AG20443 (cell line): ENCODE results near the gene CSNK1G1.
A peak's percentile ranks its signal among the peaks of the same experiment; 100 is the strongest.
"Not testable (repeated sequence)": the region's sequence is repeated elsewhere in the genome, so short reads cannot be mapped to it uniquely, and the experiment has no call there.

ENCODE experiments used
- DNase-seq: peaks from one replicate; pipeline ENCODE4 v3.0.0; 2012; ENCODE audit warnings: low spot score, mixed read lengths

The CSNK1G1 gene

DNA sequence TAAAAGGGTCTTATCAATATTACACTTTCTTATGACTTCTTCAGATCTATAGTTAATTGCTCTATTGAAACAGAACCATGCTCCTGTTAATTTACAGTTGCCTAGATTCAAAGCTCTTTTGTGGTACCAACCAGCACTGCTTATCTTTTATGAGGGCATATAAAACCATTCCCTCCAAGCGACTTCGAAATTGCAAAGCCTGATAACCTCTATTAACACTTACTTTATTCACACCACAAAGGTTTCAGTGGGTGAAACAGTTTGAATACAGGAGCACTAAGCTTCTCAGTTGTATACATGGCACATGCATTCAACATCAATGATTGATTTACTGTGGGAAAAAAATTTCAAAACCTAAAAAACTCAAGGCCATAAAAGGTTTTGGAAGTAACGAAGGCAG lies 118.3 kb downstream of the CSNK1G1 start:
- no peak for DNase-seq

DNA sequence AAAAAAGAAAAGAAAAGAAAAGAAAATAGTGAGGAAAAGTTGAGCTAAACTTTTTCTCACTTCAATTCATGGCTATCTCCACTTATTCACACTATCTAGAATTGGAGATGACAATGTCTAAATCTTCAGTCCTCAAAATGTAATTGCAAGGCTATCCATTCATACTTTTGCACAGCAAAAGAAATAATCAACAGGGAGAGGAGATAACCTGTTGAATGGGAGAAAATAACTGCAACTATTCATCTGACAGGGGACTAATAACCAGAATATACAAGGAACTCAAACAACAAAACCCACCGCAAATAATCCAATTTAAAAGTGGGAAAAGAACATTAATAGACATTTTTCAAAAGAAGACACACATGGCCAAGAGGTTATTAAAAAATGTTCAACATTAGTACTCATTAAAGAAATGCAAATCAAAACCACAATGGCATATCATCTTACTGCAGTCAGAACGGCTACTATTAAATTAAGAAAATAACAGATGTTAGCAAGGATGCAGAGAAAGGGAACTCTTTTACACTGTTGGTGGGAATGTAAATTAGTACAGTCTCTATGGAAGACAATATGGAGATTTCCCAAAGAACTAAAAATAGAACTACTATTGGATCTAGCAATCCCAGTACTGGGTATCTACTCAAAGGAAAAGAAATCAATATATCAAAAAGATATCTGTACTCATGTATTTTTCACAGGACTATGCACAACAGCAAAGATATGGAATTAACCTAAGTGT lies 119.6 kb downstream of the CSNK1G1 start:
- DNase-seq, result no peak

DNA sequence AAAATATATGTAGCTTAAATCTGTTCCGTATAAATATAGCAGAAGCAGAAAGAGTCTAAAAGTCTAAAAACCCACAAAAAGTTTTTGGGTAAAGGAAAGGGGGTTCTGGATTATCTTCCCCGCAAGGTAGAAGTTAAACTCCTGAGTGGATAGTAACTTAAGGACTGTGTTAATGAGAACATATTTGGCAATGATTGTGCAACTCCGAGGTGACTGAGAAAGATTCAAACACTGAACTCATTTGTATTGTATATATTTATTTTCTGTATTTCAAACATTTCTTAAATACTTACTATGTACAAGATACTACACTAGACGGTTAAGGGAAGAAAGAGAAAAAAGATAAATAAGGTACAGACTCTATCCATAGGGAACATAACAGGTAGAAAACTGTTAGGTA lies 120.4 kb downstream of the CSNK1G1 start:
- no peak for DNase-seq

DNA sequence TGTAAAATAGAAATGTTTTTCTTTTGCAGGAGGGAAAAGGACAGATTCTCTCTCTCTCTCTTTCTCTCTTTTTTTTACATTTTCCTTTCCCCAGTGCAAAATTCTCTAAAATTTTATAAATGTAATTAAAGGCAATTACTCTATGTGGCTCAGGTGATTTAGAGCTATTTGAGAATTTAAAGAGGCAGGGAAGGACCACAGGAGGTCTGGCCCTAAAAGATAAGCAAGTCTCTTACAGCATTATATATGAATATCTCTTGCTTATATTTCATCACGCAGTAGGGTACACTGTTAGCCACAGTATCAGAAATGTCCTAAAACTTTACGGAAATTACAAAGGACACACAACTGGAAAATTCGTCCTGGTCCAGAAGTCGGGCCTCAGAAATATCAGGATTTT lies 122.7 kb downstream of the CSNK1G1 start:
- no peak for DNase-seq

DNA sequence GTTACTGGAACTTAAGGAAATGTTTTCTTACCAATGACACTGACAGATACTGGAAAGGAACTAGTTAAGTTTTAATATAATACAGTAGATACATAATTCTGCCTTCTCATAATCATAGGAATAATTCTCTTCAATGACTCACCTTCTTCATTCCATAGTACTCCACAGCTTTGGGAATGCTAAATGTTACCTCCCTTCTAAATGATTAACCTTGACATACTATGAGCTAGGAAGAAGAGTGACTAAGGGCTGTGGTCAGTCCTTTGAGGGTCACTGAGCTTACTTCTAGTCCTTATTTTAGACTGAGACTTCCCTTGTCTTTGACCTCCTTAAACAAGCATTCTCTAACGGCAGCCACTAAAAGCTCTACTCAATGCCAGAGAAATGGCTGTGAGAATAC lies 123.6 kb downstream of the CSNK1G1 start:
- peak; percentile 25 for DNase-seq

DNA sequence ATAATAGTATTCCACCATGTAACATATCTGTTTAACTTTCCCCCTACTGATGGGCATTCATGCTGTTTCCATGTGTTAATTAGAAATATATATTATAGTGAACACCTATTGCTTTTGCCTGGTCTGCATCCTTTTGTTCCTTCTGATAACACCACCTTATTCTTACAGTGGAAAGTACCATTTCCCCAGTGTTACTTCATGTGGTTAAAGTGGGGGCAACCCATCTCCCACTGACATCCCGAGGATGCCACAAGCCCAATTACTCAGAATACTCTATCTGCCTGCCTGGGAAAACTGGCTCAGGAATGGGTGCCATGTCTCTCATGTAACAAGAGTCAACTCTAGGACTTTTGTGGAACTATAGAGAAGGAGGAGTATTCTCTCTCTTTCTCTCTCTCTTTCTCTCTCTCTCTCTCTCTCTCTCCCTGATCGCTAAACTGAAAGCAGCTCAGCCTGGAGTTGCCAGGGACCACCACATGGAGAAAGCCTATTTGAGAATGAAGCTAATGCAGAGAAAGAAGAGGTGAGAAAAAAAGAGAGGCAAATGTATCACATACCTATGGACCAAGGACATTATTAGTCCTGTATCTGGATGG lies 126.7 kb downstream of the CSNK1G1 start:
- no peak for DNase-seq

DNA sequence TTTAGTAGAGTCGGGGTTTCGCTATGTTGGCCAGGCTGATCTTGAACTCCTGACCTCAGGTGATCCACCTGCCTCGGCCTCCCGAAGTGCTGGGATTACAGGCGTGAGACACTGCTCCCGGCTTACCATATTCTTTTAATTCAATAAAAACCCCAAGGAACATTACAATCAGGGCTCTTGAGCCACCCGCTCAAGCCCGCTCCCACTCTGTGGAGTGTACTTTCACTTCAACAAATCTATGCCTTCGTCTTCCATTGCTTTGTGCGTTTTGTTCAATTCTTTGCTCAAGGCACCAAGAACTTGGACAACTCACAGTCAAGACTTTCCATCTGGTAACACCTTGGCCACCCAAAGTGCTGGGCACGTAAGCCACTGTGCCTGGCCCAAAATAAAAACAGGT lies 130.2 kb downstream of the CSNK1G1 start:
- DNase-seq, result no peak

DNA sequence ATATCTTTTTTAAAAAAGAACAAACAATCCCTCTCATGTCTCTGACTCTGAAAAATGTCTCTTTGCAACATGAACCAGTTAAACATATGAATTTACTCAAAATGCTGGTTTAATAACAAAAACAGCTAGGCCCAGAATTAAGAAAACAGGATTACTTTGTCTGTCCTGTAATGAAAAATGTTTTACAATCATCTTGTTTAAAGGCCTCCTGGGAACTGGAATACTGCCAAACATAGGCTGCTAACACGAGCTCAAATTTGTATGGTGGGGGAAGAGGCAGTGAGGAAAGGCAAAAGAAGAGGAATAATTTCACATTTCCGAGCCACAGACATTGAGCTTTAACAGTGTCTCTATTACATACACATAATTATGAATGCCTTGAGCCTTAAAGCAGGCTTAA lies 131.5 kb downstream of the CSNK1G1 start:
- DNase-seq, result peak; percentile 26

DNA sequence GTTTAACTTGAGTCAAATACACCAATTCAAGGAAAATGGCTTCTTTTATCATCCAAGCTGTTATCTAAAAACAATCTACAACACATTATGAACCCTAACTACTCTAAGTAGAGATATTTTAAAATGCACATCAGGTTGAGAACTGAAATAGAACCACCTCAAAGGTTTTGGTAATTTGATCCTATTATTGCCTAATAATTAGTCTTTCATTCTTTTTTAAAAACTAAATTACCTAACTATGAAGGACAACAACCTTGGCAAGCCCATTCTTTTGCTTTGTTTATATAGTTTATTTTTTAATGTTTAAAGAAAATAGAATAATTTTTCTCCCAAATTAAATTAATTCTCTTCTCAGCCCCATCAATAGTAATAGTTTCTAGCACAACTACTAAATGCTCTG lies 132.1 kb downstream of the CSNK1G1 start:
- DNase-seq, result no peak

DNA sequence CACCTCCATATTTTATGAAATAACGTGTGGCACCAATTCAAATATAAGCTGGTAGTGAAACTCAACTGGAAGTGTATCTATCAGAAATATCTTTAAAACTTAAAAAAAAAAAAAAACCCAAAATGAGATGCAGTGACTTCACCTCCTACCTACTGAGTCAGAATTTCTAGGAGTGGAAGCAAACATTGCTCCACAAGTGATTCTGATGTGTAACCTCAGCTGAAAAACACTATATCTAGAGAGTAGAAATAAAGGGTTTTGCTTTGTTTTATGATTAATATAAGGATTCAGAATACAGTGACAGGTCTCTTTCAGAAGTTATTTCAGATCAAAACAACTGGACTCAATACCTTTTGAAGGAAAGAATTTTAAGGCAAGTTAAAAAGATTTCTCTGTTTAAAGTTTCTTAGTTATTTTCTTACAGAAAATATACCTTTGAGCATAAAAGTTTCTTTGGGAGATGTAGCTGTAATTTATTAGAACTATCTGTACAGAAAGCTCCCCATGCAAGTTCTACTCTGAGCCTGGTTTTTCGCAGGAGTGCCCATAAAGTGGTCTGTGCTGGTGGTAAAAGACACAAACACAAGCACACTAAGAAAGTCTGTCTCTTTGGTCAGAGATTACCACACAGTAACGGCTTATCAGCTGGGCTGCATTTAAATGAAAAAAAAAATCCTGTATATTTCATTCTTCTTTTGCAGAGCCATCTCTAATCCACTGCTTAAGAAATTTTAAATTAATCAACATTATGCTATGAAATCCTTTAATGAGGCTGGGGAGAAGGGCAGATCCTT lies 133.2 kb downstream of the CSNK1G1 start:
- no peak for DNase-seq

DNA sequence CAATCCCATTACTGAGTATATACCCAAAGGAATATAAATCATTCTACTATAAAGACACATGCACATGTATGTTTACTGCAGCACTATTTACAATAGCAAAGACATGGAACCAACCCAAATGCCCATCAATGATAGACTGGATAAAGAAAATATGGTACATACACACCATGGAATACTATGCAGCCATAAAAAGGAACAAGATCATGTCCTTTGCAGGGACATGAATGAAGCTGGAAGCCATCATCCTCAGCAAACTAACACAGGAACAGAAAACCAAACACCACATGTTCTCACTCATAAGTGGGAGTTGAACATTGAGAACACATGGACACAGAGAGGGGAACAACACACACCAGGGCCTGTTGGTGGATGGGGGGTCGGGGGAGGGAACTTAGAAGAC lies 134.1 kb downstream of the CSNK1G1 start:
- DNase-seq, result not testable (repeated sequence)

DNA sequence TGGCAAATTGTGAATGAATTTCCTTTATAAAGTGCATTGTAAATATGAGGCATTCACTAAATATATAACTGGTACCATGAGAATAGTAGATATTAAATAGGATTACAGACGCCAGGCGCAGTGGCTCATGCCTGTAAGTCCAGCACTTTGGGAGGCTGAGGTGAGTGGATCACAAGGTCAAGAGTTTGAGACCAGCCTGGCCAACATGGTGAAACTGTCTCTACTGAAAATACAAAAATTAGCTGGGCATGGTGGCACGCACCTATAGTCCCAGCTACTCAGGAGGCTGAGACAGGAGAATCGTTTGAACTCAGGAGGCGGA lies 138.6 kb downstream of the CSNK1G1 start:
- not testable (repeated sequence) for DNase-seq

DNA sequence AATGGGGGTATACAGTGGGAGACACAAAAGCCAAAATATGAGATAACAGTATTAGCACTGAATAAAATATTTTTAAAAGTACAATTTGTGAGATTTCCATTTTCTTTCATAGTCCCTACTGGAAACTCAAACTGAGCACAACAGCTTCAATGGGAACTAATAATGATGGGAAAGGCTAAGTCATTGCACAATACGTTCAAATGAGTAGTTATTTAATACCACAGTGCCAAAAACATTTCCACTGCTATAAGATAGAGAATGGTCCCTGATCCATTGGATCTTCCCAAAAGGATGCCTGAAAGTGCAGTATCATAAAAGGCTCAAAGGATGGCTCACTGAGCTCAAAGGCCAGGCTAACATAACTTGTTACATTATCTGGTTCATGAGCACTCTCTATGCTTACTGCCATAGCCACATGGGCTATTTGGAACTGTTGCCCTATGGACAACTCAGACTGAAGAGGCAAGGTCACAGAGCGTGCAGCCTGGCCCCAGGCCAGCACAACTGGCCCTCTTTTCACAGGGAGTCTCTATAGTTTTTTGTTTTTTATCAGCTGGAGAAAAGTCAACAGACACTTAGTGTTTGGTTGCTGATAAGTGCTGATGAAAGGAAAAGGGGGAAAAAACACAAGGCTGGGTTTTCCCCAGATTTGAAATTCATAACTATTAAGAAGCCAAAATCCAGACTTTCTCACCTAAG lies 139.1 kb downstream of the CSNK1G1 start:
- peak; percentile 13 for DNase-seq

DNA sequence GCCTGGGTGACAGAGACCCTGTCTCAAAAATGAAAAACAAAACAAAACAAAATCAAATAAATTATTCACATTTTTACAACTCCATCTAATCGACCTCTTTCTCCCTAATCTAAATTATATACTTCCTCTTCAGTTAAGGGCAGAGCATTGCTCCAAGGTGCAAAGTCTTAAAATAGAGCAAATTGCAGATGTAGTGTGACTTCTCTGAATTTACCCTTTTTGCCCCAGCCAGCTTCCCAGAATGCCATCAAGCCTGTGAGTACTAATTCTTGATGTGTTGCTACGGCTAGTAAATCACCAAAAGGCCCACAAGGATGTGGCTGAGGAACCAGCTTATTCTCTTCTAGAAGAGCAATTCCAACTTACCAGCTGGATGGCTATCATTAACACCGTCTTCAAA lies 139.8 kb downstream of the CSNK1G1 start:
- DNase-seq, result no peak

DNA sequence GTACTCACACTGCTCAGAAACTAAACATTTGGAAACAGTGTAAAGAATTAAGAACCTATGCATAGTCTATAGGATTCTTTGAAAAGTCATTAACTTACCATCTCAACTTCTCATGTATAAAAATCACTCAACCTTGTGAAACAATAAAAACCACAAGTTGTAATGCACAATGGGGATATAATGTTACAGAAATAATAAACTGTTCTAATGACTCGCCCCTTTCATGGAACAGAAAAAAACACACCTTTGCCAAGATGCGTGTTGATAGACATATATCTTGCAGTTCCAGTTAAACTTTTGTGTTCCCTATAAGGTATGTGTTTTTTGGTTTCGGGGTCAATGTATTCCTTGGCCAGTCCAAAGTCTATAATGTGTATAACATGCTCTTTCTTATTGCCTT lies 142.3 kb downstream of the CSNK1G1 start:
- DNase-seq, result no peak

DNA sequence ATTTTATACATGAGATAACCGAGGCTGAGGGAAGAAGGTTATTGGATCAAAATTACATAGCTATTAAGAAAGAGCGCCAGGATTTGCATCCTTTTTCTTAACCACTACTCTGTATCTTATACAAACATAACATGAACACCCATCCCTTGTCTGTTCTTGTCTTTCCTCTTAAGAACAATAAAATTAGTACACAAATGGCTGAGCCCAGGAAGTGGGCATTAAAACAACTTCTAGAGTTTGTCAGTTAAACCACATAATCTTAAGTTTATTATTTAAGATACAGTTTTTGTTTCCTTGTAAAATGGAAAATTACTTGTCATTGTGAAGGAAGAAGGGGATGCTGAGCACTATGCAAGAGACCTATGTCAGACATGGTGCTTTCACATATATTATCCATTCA lies 144.3 kb downstream of the CSNK1G1 start:
- no peak for DNase-seq

DNA sequence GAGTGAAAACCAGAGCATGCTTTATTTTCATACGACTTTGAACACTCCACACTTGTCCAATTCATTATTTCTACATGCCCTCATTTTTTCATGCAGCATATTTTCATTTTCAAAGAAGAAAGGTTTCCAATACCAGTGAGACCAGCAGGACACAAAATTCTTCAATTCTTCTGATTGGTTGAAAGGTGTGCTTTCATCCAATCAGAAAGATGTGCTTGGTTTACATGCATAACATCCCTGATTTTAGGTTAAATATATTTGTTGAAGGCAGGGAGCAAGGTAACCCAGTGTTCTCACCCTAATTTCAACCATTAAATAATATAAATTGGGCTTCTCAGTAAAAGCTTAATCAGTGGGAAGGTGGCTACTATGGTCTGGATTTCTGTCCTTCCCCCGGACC lies 145.6 kb downstream of the CSNK1G1 start:
- DNase-seq, result no peak

DNA sequence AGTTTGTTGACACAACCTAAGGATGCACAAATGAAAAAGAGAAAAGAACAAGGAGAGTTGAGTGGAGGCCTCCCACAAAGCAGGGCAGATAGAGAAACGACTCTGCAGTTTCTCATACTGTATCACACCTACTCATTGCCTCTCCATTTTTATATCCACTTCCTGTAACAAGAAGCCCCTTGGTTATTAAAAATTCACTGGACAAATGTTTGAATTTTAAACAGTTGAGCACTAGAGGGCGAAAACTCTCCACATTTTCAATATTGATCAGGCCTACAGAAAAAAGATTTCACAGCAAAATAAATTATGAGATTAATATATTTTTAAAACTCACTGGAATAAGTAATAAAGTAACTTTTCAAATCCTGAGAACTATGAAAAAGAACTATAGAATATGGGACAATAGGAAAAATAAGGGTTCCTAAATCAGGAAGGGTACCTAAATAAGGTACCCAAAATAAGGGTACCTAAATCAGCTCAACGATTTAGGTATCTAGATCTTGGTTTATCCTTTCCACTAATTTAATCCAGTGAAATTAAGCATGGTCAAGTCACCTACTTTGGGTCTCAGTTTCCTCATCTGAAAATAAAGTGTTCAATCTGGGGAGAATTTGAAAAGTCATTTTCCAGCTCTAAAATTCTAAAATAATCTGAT lies 146.2 kb downstream of the CSNK1G1 start:
- peak; percentile 36 for DNase-seq

DNA sequence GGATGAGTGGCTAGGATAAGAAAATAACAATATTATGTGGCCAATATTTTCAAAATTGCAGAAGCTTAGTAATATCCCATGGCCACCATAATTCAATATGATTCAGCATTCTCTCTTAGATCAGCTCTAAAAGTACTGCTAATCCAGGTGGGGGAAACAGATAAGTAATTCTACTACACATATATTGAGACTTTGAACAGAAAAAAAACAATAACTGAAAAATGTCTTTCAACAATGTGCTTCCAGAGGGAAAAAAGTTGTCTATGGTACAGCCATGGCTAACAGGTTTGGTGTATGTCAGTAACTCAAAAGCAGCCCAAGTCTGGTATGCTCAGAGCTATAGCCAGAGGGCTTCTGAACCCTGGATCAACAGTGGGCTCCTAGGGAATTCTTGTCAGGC lies 150.8 kb downstream of the CSNK1G1 start:
- no peak for DNase-seq

DNA sequence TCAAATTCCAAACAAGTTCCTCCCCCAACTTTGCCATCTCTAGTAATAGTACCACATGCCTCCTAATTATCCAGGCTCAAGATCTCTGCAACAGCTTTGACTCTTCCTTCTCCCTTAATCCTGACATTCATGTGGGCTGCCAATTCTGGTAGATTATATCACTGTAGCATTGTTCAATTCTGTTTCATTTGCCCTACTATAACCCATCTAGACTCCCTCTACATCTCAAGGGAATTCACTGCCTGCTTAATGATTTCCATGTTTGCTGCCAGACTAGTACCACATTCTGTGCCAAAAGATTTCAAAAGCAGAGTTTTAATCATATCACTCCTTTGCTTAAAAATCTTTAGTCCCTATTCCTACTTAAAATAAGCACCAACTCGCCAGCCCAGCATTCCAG lies 158.5 kb downstream of the CSNK1G1 start:
- peak; percentile 49 for DNase-seq

DNA sequence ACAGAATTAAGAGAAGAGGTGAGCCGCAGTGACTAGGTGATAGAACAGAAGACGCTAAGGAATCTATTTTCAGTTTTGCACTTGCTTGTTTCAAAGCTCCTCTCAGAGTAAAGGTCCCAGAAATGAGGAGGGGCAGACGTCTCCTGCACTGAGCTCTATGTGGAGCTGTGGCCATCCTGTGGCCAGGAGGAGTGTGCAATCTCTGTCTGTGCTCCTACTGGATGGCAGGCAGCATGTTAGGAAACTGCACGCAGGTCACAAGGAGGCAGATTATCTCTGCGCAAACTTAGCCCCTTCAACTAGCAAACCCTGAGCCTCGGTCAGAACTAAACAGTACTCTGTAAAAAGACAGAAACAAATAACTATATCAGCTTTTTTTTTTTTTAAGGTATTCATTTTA lies 162.0 kb downstream of the CSNK1G1 start:
- no peak for DNase-seq
